Daoy (cell line): Measurements from ENCODE around the gene KRTAP4-12. TPM values are rescaled to one million over a fixed set of nuclear protein-coding genes. Genes with fewer than 3 reads are reported as not detected.
"Not testable (repeated sequence)": the region's sequence is repeated elsewhere in the genome, so short reads cannot be mapped to it uniquely, and the experiment has no call there.

Experiments used
- DNase-seq: peaks from one replicate; pipeline ENCODE4 v3.0.0-alpha.2; 2015; ENCODE audit warnings: low read depth
- total RNA-seq: library from RNA; depleted of rRNA; stranded (reverse); fragments of >200 nt; shearing (Covaris generic); gene quantifications from 2 replicates; pipeline ENCODE4 v1.2.3, GENCODE V29; 2014

KRTAP4-12 gene
- total RNA-seq, 1 experiment from 2014 or later = not detected

DNA sequence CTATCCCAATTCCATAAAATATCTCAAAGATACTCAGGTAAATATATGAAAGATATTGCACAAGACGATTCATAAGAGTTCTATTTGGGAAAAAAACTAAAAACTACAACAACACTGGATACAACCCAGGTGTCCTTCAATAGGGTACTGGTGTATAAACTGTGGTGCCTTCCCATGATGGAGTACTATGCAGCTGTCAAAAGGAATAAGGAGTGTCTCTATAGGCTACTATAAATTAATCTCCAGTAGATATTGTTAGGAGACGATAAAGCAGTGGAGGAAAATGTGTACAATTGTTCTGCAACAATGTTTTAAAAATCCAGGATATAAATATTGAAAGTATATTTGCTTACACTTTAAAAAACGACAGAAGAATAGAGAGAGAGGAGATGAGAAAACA lies 2.4 kb upstream of the KRTAP4-12 start:
- no peak for DNase-seq

DNA sequence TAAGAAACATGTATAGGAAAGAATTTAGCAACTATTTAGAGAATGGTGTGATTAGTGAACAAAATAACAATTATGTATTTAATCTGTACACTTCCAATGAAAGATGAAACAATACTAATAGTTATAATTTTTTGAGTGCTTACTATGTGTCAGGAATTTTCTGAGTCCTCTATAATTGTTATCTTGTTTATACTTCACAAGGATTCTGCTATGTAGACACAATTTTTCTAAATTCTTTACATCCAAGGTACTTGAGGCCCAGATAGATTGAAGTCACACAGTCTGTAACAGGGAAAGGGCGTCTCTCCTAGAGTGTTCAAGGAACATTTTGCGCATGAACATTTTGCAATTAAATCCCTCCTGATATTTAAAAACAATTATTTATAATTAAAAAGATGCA lies 1.1 kb upstream of the KRTAP4-12 start:
- no peak for DNase-seq

DNA sequence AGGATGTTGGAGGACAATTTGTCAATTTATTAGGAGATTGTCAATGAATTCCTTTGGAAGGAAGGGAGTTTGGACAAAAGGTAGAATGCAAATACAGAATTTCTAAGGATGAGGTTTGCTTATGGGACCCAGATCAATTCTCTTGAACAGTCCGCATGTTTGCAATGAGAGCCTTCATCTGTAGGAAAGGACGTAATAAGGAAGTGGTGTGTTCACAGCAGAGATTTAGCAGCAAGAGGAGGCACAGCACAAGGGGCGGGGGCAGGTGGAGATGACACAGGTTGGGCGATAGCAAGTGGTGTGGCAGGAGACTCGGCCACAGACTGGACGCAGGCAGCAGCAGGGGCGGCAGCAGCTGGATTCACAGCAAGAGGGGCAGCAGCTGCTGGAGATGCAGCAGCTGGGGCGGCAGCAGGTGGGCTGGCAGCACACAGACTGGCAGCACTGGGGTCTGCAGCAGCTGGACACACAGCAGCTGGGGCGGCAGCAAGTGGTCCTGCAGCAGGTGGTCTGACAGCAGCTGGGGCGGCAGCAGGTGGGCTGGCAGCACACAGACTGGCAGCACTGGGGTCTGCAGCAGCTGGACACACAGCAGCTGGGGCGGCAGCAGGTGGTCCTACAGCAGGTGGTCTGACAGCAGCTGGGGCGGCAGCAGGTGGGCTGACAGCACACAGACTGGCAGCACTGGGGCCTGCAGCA lies 541 bp downstream of the KRTAP4-12 start:
- DNase-seq = not testable (repeated sequence)

DNA sequence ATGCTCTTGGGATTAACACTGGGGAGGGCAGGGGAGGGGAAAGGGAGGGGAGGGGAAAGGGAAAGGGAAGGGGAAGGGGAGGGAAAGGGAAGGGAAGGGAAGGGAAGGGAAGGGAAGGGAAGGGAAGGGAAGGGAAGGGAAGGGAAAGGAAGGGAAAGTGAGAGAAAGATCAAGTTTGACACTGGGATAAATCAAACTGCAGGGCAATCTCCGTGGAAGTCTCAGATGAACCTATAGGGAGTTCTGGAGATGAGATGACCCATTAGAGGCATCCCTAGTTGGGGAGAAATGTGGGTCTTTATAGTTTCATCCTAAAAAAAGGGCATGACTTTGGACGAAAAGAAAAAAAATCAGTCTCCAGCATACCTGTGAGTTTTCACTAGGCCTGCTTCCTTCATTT lies 2.2 kb downstream of the KRTAP4-12 start:
- no peak for DNase-seq

DNA sequence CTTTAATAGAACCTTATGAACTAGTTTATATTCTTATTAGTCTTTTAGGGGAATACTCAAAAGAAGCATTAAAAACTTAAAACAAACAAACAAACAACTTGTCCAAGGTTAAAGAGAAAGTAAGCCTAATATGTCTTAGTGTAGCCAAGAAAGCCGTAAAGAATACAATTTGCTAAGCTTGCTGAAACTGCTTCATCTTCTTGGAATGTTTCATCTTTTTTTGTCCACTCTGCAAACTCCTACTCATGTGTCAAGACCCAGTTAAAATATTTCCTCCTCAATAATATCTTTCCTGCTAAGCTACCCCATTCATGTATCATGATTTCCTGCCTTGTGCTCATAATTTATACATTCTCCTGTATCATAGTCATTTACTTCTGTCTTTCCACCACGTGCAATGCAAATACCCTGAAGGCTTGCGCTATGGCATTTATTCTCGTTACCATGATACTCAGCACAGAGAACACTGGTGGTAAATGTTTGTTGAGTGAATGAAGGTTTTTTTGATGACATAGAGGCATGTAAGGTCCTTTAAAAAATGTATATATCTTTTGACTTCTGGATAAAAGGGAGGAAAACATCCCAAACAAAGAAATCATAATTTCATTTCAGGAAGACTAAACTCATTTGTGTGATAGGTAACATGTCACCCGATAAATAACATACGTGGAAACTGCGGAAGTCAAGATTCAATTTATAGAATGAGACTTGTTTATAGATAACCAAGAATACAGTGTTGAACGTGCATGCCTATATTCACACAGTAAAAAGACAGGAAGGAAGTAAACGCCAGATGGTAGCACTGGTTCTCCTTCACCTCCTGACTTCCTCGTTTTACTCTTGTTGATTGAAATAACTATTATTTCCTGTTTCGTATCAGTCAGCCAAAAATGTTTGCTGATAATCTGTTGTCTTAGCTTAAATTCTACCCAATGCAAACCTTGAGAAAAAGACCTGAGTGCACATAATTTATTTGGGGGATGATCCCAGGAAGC lies 4.0 kb downstream of the KRTAP4-12 start:
- DNase-seq = not testable (repeated sequence)

DNA sequence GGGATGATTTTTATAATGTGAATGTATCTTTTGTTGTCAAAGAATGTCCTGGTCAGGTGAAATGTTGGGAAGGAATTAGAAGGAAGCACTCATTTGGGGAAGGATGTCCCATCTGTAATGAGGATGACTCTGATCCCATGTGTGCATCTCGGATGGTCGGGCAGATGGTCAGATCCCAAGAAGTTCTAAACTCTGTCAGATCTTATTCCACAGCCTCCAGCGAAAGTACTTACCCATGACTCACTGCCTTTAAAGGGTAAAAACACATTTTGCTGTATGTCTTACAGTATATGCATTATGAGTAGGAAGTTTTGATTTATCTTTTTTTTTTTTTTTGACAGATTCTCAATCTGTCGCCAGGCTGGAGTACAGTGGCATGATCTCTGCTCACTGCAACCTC lies 5.3 kb downstream of the KRTAP4-12 start:
- DNase-seq = no peak

DNA sequence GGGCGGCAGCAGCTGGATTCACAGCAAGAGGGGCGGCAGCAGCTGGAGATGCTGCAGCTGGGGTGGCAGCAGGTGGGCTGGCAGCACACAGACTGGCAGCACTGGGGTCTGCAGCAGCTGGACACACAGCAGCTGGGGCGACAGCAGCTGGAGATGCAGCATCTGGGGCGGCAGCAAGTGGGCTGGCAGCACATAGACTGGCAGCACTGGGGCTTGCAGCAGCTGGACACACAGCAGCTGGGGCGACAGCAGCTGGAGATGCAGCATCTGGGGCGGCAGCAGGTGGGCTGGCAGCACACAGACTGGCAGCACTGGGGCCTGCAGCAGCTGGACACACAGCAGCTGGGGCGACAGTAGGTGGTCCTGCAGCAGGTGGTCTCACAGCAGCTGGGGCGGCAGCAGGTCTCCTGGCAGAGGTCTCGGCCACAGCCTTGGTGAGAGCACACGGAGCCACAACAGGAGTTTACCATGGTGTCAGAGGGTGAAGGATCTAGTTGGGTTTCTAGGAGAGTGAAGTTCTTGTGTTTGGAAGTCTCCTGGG lies 6.1 kb downstream of the KRTAP4-12 start, which contains the start of gene KRTAP4-11:
Gene KRTAP4-11 (minus strand): TSS at position 528 of the 541 bp plus-strand sequence. CDS start 58 bp downstream, at position 470.
- not testable (repeated sequence) for DNase-seq

DNA sequence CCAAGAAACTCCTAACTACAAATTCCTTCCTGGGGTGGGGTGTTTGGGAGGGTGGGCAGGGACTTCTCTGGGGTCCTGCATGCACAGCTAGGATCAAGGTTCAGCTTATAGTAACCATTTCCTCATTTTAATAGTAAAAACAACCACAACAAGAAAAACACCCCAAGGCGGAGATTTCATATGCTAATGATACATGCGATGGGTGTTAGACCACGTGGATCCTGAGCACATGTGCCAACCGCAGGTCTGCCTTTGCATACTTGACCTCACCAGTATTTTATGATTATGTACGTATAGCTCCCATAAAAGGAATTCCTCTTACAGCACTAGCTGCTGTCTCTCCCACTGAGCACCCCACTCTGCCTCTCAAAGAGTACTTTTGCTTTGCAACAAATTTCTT lies 7.7 kb downstream of the KRTAP4-12 start:
- no peak for DNase-seq

DNA sequence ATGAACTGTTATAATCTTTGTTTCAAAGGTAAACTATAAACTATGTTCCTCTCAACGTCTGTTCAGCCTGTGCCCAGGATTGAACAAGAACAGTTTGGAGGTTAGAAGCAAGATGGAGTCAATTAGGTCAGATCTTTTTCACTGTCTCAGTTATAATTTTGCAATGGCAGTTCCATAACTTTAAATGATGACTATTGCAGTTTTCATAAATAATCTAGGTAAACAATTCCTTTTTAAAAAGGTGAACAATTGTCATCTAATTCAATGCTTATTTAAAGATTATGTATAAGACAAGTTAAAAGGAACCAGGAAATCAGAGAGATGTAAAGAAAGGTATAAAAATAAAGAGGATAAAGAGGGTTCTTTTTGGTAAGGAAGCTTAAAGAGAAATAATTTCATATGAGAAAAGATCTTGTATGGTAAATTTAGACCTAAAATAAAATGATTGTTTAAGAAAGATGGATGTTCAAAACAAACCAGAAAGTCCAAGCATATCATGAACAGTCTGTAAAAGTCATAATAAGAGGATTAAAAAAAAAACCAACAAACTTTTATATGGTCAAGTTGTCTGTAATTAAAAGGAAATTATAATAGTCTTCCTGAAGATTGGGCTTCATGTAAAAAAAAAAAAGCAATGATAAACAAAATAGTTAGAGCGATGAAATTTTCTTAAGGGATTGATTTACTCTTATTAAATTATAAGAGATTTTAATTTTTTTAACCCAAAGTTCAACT lies 12.7 kb downstream of the KRTAP4-12 start:
- DNase-seq = no peak

DNA sequence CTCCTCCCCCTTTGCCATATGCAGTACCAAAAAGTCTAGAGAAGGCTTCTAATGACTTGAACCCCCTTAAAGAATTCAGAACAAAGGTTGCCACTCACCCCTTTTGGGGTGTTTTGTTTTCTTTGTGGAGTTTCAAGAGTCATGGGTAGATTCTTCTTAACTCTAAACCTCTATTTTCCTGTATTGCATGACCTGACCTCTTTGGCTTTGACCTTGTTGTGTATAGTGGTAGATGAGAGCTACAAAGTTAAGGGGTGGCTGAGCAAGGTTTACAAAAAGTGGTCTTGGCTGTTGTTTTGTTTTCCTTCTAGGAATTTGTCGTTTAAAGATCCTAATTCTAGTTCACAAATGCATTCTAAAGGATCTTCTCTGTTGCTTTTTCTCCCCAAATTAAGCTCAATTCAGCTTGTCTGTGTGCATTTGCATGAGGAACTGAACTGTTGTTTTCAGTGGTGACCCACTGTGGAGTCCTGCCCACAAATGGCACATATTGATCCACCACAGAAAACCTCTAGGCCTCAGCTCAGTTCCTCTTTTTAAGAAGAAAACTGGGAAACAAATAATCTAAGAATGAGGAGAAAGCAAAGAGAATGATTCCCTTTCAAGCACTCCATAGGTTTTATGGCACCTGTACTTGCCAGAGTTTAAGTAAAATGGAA lies 15.1 kb downstream of the KRTAP4-12 start:
- not testable (repeated sequence) for DNase-seq

DNA sequence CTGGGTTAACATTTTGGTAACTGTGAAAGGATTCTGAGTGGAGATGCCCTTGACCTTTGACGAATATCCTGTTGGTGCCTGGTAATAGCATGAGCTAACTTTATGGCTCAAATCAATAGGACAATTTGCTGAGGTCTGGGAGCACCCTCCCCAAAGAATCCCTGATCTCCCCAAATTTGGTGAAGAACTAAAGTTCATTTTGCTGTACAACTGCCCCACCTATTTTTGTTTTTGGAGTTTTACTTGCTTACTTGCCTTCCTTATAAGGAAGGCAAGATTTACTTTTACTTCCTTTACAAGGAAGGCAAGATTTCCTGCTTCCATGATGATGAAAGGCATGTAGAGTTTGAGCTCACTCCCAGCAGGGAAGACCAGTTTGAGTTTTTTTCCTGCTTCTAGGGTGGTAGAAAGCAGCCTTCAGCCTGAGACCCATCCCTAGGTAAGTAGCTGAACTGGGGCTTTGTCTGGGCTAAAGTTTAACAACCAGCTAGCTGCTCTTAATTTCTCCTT lies 16.0 kb downstream of the KRTAP4-12 start:
- DNase-seq = no peak

DNA sequence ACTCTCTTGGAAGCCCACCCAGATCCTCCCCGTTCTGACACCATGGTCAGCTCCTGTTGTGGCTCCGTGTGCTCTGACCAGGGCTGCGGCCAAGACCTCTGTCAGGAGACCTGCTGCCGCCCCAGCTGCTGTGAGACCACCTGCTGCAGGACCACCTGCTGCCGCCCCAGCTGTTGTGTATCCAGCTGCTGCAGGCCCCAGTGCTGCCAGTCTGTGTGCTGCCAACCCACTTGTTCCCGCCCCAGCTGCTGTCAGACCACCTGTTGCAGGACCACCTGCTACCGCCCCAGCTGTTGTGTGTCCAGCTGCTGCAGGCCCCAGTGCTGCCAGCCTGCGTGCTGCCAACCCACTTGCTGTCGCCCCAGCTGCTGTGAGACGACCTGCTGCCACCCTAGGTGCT lies 18.6 kb downstream of the KRTAP4-12 start, which contains the start of gene KRTAP4-9:
Gene KRTAP4-9 (plus strand): TSS at position 43 of the 400 bp plus-strand sequence. CDS start 0 bp downstream, at position 43.
- DNase-seq = not testable (repeated sequence)

DNA sequence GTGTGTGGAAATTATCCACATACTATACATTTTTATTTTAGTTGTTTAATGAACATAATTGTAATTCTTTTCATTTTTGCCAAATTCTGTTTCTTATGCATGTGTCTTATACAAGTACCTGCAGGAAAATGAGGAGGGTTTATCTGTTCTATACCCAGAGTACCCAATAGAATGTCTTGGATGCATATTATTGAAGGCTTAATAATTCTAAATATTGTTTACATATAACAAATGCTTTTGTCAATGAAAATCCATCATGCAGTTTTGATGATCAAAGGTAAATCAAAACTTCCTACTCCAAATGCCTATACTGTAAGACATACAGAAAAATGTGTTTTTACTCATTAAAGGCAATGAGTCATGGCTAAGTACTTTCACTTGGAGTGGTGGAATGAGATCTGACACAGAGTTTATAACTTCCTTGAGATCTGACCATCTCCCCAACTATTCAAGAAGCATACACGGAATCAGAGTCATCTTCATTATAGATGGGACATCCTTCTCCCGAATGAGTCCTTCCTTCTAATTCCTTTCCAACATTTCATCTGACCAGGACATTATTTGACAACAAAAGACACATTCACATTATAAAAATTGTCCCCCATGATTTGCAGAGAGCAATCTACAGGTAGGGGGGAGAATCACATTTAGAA lies 19.5 kb downstream of the KRTAP4-12 start:
- DNase-seq = not testable (repeated sequence)

DNA sequence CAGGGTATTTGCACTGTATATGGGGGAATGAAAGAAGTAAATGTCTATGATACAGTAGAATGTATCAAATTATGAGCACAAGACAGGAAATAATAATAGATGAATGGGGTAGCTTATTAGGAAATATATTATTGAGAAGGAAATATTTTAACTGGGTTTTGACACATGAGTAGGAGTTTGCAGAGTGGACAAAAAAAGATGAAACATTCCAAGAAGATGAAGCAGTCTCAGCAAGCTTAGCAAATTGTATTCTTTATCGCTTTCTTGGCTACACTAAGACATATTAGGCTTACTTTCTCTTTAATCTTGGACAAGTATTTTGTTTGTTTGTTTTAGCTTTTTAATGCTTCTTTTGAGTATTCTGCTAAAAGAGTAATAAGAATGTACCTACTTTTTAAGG lies 20.1 kb downstream of the KRTAP4-12 start:
- DNase-seq = no peak

DNA sequence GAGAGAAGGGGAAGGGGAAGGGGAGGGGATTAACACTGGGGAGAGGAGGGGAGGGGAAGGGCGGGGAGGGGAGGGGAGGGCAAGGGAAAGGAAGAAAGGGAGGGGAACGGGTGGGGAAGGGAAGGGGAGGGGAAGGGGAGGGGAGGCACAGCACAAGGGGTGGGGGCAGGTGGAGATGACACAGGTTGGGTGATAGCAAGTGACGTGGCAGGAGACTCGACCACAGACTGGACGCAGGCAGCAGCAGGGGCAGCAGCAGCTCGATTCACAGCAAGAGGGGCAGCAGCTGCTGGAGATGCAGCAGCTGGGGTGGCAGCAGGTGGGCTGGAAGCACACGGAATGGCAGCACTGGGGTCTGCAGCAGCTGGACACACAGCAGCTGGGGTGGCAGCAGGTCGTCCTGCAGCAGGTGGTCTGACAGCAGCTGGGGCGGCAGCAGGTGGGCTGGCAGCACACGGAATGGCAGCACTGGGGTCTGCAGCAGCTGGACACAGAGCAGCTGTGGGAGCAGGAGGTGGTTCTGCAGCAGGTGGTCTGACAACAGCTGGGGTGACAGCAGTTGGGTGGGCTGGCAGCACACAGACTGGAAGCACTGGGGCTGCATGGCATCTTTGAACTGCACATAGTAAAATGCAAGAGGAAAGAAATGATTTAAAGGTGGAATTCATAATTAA lies 22.3 kb downstream of the KRTAP4-12 start, which contains the start of gene KRTAP4-16:
Gene KRTAP4-16 (minus strand): TSS at position 624 of the 674 bp plus-strand sequence. CDS start 0 bp downstream, at position 624.
- DNase-seq = no peak

DNA sequence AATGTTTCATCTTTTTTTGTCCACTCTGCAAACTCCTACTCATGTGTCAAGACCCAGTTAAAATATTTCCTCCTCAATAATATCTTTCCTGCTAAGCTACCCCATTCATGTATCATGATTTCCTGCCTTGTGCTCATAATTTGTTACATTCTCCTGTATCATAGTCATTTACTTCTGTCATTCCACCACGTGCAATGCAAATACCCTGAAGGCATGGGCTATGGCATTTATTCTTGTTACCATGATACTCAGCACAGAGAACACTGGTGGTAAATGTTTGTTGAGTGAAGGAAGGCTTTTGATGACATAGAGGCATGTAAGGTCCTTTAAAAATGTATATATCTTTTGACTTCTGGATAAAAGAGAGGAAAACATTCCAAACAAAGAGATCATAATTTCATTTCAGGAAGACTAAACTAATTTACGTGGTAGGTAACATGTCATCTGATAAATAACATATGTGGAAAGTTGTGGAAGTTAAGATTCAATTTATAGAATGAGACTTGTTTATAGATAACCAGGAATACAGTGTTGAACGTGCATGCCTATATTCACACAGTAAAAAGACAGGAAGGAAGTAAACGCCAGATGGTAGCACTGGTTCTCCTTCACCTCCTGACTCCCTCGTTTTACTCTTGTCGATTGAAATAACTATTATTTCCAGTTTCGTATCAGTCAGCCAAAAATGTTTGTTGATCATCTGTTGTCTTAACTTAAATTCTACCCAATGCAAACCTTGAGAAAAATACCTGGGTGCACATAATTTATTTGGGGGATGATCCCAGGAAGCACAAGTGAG lies 24.1 kb downstream of the KRTAP4-12 start:
- peak; percentile 80 for DNase-seq

DNA sequence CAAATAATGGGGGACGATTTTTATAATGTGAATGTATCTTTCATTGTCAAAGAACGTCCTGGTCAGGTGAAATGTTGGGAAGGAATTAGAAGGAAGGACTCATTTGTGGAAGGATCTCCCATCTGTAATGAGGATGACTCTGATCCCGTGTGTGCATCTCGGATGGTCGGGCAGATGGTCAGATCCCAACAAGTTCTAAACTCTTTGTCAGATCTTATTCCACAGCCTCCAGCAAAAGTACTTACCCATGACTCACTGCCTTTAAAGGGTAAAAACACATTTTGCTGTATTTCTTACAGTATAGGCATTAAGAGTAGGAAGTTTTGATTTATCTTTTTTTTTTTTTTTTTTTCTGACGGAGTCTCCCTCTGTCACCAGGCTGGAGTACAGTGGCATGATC lies 25.5 kb downstream of the KRTAP4-12 start:
- no peak for DNase-seq

DNA sequence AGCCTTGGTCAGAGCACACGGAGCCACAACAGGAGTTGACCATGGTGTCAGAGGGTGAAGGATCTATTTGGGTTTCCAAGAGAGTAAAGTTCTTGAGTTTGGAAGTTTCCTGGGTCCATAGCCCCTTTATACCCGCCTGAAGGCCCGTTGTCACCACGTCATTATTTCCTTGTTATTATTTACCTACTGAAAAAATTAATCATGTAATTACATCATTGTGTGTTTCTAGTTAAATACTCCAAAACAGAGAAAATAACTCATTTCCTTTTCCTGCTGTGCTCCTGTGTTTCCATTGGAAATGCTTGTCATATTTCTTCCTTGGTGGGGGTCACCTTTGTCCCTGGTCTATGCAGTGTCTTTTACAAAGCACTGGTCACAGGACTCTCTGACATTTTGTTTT lies 25.9 kb downstream of the KRTAP4-12 start, which contains the start of gene KRTAP4-8:
Gene KRTAP4-8 (minus strand): TSS at position 101 of the 400 bp plus-strand sequence. CDS start 58 bp downstream, at position 43.
- DNase-seq = no peak
